M059J (cell line): ENCODE measurements around the gene RNPEP. TPM values are rescaled to one million over a fixed set of nuclear protein-coding genes. Genes with fewer than 3 reads are reported as not detected.
A peak's percentile ranks its signal among the peaks of the same experiment; 100 is the strongest.
"Not testable (repeated sequence)": the region's sequence is repeated elsewhere in the genome, so short reads cannot be mapped to it uniquely, and the experiment has no call there.

ENCODE experiments used
- DNase-seq: peaks from one replicate; pipeline ENCODE4 v3.0.0-alpha.2; 2012; ENCODE audit warnings: low read depth
- total RNA-seq: library from RNA; depleted of rRNA; stranded (reverse); fragments of >200 nt; shearing (Covaris generic); gene quantifications from 2 replicates; pipeline ENCODE4 v1.2.3, GENCODE V29; 2014; rRNA removed

Gene RNPEP
- total RNA-seq, 1 experiment from 2014 or later, result 119 TPM

GRCh38 chr1:202034683-202035462 lies 52.4 kb downstream of the RNPEP start:
- peak; percentile 95 for DNase-seq

- DNase-seq, result no peak
These were observed 54.3 kb downstream of the RNPEP start for GRCh38 chr1:202036595-202037387.

GRCh38 chr1:202037706-202038296 lies 55.4 kb downstream of the RNPEP start:
- peak; percentile 38 for DNase-seq

- DNase-seq, result no peak
These were observed 56.4 kb downstream of the RNPEP start for GRCh38 chr1:202038688-202039346.

GRCh38 chr1:202045705-202046104 lies 63.3 kb downstream of the RNPEP start:
- DNase-seq, result no peak

GRCh38 chr1:202046227-202046626 lies 63.8 kb downstream of the RNPEP start:
- no peak for DNase-seq

GRCh38 chr1:202046748-202047708 lies 64.6 kb downstream of the RNPEP start:
- peak; percentile 39 for DNase-seq

GRCh38 chr1:202047977-202048376 lies 65.5 kb downstream of the RNPEP start:
- no peak for DNase-seq

GRCh38 chr1:202049129-202049528 lies 66.7 kb downstream of the RNPEP start:
- no peak for DNase-seq

- no peak for DNase-seq
These were observed 71.6 kb downstream of the RNPEP start for GRCh38 chr1:202054094-202054493.

- not testable (repeated sequence) for DNase-seq
These were observed 72.2 kb downstream of the RNPEP start for GRCh38 chr1:202054673-202055072.

Other genes with a start within 250 kb of the RNPEP start
- 31.3 and 43.9 TPM in 2 replicates for gene IPO9, start 153.5 kb upstream of the RNPEP start, total RNA-seq
- gene SHISA4, start 93.8 kb upstream of the RNPEP start, total RNA-seq, result 63.9 and 64.2 TPM in 2 replicates
- 4.7 and 6.0 TPM in 2 replicates for gene LMOD1, start 36.1 kb upstream of the RNPEP start, total RNA-seq
- gene TIMM17A, start 27.1 kb upstream of the RNPEP start, total RNA-seq, result 85.0 and 113 TPM in 2 replicates
- 0.15 and 2.3 TPM in 2 replicates for gene ELF3, start 27.9 kb downstream of the RNPEP start, total RNA-seq
- not detected in 2 replicates for gene GPR37L1, start 140.3 kb downstream of the RNPEP start, total RNA-seq
- 15.3 and 24.7 TPM in 2 replicates for gene ARL8A, start 162.1 kb downstream of the RNPEP start, total RNA-seq
- not detected in 2 replicates for gene PTPN7, start 178.0 kb downstream of the RNPEP start, total RNA-seq
- gene LGR6, start 211.2 kb downstream of the RNPEP start, total RNA-seq, result not detected in 2 replicates